Measurements from ENCODE around the gene HNMT.

HNMT gene

GRCh38 chr2:138000009-138000408, 35.7 kb downstream of the HNMT start:
- no peaks in the 10 kb centered on the region for H3K4me1 ChIP-seq (ENCODE audit: control insufficient read depth, insufficient read depth, low read length)
- H3K9me3 ChIP-seq (ENCODE audit: control insufficient read depth, insufficient read depth, low read length) = no peaks in the 10 kb centered on the region
- H3K4me3 ChIP-seq (ENCODE audit: low read depth, low read length) = no peak overlapping the region
- H3K36me3 ChIP-seq (ENCODE audit: control insufficient read depth, insufficient read depth, low read length) = no peaks in the 10 kb centered on the region
- H3K27me3 ChIP-seq (ENCODE audit: control insufficient read depth, insufficient read depth, low read length) = no peaks in the 10 kb centered on the region
- H3K9ac ChIP-seq (ENCODE audit: low read depth, low read length) = no peak overlapping the region

GRCh38 chr2:138000796-138001195, 36.5 kb downstream of the HNMT start:
- Histone ChIP-seq H3K4me1 (ENCODE audit: control insufficient read depth, insufficient read depth, low read length) (no peaks in the 10 kb centered on the region), H3K9me3 (ENCODE audit: control insufficient read depth, insufficient read depth, low read length) (no peaks in the 10 kb centered on the region), H3K36me3 (ENCODE audit: control insufficient read depth, insufficient read depth, low read length) (no peaks in the 10 kb centered on the region), H3K9ac (ENCODE audit: low read depth, low read length) (no peak overlapping the region), H3K4me3 (ENCODE audit: low read depth, low read length) (no peak overlapping the region), H3K27me3 (ENCODE audit: control insufficient read depth, insufficient read depth, low read length) (no peaks in the 10 kb centered on the region)

DNA sequence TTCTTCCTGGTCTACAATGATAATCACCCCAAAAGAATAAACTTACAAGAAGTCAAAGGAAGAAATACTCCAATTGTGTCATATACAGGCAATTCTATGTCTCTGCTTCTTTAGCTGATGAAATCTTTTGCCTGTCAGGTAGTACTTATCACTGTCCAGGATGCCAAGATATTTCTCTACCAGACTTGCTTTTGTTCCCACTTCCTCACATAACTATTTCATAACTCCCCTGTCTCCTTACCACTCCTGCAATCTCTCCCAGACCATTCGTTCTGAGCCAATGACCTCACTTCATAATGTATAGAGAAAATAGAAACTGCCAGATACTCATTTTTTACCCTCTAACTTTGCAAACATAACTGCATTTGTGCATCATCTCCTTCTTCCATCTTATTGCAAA, 39.1 kb downstream of the HNMT start:
- no peaks in the 10 kb centered on the region for H3K9me3 ChIP-seq (ENCODE audit: control insufficient read depth, insufficient read depth, low read length)
- H3K4me3 ChIP-seq (ENCODE audit: low read depth, low read length) = no peak overlapping the region
- H3K4me1 ChIP-seq (ENCODE audit: control insufficient read depth, insufficient read depth, low read length) = no peaks in the 10 kb centered on the region
- no peak overlapping the region for H3K9ac ChIP-seq (ENCODE audit: low read depth, low read length)
- H3K36me3 ChIP-seq (ENCODE audit: control insufficient read depth, insufficient read depth, low read length) = no peaks in the 10 kb centered on the region
- no peaks in the 10 kb centered on the region for H3K27me3 ChIP-seq (ENCODE audit: control insufficient read depth, insufficient read depth, low read length)

- H3K9me3 ChIP-seq (ENCODE audit: control insufficient read depth, insufficient read depth, low read length) = no peaks in the 10 kb centered on the region
- no peak overlapping the region for H3K9ac ChIP-seq (ENCODE audit: low read depth, low read length)
- H3K4me1 ChIP-seq (ENCODE audit: control insufficient read depth, insufficient read depth, low read length) = no peaks in the 10 kb centered on the region
- no peaks in the 10 kb centered on the region for H3K27me3 ChIP-seq (ENCODE audit: control insufficient read depth, insufficient read depth, low read length)
- H3K36me3 ChIP-seq (ENCODE audit: control insufficient read depth, insufficient read depth, low read length) = no peaks in the 10 kb centered on the region
- H3K4me3 ChIP-seq (ENCODE audit: low read depth, low read length) = no peak overlapping the region
Observed at GRCh38 chr2:138007431-138007830, 43.2 kb downstream of the HNMT start.

DNA sequence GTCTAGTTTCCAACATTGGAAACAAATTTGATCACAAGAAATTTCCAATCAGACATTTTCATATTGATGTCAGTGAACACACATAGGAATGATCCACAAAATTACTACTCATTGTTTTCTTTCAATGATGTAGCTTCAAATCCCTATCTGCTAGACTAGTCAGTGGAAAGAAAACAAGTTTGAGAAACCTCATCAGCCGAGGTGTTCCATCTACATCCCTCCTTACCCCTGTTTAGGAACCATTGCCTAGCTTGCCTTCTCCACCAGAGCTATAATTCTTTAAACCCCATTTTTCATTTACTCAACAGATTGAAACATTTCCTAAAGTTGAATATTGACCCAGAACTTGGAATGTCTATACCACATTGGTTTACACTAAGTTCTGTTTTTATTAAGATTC, 45.3 kb downstream of the HNMT start:
- no peaks in the 10 kb centered on the region for H3K4me1 ChIP-seq (ENCODE audit: control insufficient read depth, insufficient read depth, low read length)
- H3K4me3 ChIP-seq (ENCODE audit: low read depth, low read length) = no peak overlapping the region
- no peaks in the 10 kb centered on the region for H3K27me3 ChIP-seq (ENCODE audit: control insufficient read depth, insufficient read depth, low read length)
- no peaks in the 10 kb centered on the region for H3K36me3 ChIP-seq (ENCODE audit: control insufficient read depth, insufficient read depth, low read length)
- no peak overlapping the region for H3K9ac ChIP-seq (ENCODE audit: low read depth, low read length)
- no peaks in the 10 kb centered on the region for H3K9me3 ChIP-seq (ENCODE audit: control insufficient read depth, insufficient read depth, low read length)

DNA sequence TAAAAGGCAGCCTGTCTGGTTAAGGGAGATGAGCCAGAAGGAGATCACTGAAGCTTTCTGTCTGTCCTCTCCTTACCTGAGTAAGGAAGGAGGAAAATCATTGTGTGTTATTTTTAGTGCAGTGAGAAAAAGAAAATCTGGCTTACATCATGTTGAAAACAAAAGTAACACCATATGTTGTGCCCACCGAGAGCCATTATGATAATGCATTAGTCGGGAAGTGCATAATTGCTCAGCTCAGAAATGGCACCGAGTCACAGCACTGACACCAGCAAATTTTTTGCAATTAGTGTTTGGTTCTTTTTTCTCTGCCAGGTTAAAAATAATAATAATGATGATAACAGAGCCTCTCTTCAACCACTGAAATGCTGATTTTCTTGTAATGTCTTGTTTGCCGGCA, 46.6 kb downstream of the HNMT start:
- Histone ChIP-seq H3K9ac (ENCODE audit: low read depth, low read length) (no peak overlapping the region), H3K4me3 (ENCODE audit: low read depth, low read length) (no peak overlapping the region), H3K9me3 (ENCODE audit: control insufficient read depth, insufficient read depth, low read length) (no peaks in the 10 kb centered on the region), H3K4me1 (ENCODE audit: control insufficient read depth, insufficient read depth, low read length) (no peaks in the 10 kb centered on the region), H3K27me3 (ENCODE audit: control insufficient read depth, insufficient read depth, low read length) (no peaks in the 10 kb centered on the region), H3K36me3 (ENCODE audit: control insufficient read depth, insufficient read depth, low read length) (no peaks in the 10 kb centered on the region)

- H3K4me1 ChIP-seq (ENCODE audit: control insufficient read depth, insufficient read depth, low read length) = no peaks in the 10 kb centered on the region
- H3K27me3 ChIP-seq (ENCODE audit: control insufficient read depth, insufficient read depth, low read length) = no peaks in the 10 kb centered on the region
- no peaks in the 10 kb centered on the region for H3K36me3 ChIP-seq (ENCODE audit: control insufficient read depth, insufficient read depth, low read length)
- no peak overlapping the region for H3K4me3 ChIP-seq (ENCODE audit: low read depth, low read length)
- H3K9ac ChIP-seq (ENCODE audit: low read depth, low read length) = no peak overlapping the region
- no peaks in the 10 kb centered on the region for H3K9me3 ChIP-seq (ENCODE audit: control insufficient read depth, insufficient read depth, low read length)
Observed at GRCh38 chr2:138012082-138012481, 47.8 kb downstream of the HNMT start.

- Histone ChIP-seq H3K4me1 (ENCODE audit: control insufficient read depth, insufficient read depth, low read length) (no peaks in the 10 kb centered on the region), H3K9ac (ENCODE audit: low read depth, low read length) (no peak overlapping the region), H3K36me3 (ENCODE audit: control insufficient read depth, insufficient read depth, low read length) (no peaks in the 10 kb centered on the region), H3K9me3 (ENCODE audit: control insufficient read depth, insufficient read depth, low read length) (no peaks in the 10 kb centered on the region), H3K4me3 (ENCODE audit: low read depth, low read length) (no peak overlapping the region), H3K27me3 (ENCODE audit: control insufficient read depth, insufficient read depth, low read length) (no peaks in the 10 kb centered on the region)
Observed at GRCh38 chr2:138012968-138013367, 48.7 kb downstream of the HNMT start.

DNA sequence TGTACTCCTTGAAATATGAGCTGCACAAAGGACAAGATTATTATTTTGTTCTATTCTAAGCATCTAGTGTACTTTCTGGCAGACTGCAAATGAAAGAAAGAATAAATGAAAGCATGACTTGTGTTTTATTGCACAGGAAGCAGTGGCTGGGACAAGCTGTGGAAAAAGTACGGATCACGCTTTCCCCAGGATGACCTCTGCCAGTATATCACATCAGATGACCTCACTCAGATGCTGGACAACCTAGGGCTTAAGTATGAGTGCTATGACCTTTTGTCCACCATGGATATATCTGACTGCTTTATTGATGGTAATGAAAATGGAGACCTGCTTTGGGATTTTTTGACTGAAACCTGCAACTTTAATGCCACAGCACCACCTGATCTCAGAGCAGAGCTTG, 49.4 kb downstream of the HNMT start:
- no peaks in the 10 kb centered on the region for H3K9me3 ChIP-seq (ENCODE audit: control insufficient read depth, insufficient read depth, low read length)
- H3K4me3 ChIP-seq (ENCODE audit: low read depth, low read length) = no peak overlapping the region
- no peaks in the 10 kb centered on the region for H3K27me3 ChIP-seq (ENCODE audit: control insufficient read depth, insufficient read depth, low read length)
- no peaks in the 10 kb centered on the region for H3K4me1 ChIP-seq (ENCODE audit: control insufficient read depth, insufficient read depth, low read length)
- H3K36me3 ChIP-seq (ENCODE audit: control insufficient read depth, insufficient read depth, low read length) = no peaks in the 10 kb centered on the region
- no peak overlapping the region for H3K9ac ChIP-seq (ENCODE audit: low read depth, low read length)

DNA sequence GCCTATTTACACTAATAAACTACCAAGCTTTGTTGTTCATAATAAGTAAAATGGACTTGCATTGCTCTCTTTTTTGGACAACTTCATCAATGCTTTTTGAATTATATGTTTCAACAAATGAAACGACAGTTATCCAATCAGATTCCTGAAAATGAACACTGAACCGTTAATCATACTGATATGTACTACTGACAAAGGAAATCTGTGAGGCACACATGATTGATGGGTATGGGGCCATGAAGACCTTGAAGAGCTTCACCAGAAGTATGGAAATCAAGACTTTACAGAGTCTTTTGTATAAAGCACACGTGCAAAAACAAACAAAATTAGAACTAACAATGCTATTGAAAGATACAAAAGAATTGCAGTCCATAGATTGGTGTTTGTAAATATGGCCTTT, 51.2 kb downstream of the HNMT start:
- Histone ChIP-seq H3K4me1 (ENCODE audit: control insufficient read depth, insufficient read depth, low read length) (no peaks in the 10 kb centered on the region), H3K4me3 (ENCODE audit: low read depth, low read length) (no peak overlapping the region), H3K9ac (ENCODE audit: low read depth, low read length) (no peak overlapping the region), H3K9me3 (ENCODE audit: control insufficient read depth, insufficient read depth, low read length) (no peaks in the 10 kb centered on the region), H3K36me3 (ENCODE audit: control insufficient read depth, insufficient read depth, low read length) (no peaks in the 10 kb centered on the region), H3K27me3 (ENCODE audit: control insufficient read depth, insufficient read depth, low read length) (no peaks in the 10 kb centered on the region)

DNA sequence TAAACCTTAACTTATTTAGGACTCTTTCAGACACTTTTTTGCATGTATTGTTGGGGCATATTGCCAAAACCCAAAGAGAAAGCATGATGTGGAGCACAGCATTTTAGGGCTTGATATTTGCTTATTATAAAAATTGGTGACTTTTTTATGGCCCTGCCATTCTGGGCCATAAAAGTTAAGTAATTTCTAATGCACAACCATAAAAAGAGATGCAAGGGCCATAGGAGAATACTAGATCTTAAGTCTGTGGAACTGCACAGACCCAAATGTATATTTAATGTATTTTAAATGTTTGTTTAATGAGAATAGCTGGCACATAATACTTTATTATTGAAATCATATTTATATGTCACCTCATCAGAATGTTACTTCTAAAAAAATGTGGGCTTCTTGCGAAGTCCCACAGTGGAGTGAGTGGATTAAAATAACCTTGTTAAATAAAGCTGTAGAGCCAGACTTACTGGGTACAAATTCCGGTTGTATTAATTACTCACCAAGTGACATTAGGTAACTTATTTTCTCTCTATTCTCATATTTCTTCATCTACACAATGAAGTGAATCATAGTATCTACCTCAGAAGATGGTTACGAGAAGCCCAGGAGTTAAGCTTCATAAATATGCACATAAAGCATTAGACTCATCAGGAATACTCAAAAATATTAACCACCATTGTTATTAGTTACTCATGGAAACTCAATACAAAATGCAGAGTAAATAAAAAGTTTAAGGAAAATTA, 52.2 kb downstream of the HNMT start:
- no peaks in the 10 kb centered on the region for H3K27me3 ChIP-seq (ENCODE audit: control insufficient read depth, insufficient read depth, low read length)
- H3K9ac ChIP-seq (ENCODE audit: low read depth, low read length) = no peak overlapping the region
- no peaks in the 10 kb centered on the region for H3K4me1 ChIP-seq (ENCODE audit: control insufficient read depth, insufficient read depth, low read length)
- no peak overlapping the region for H3K4me3 ChIP-seq (ENCODE audit: low read depth, low read length)
- H3K9me3 ChIP-seq (ENCODE audit: control insufficient read depth, insufficient read depth, low read length) = no peaks in the 10 kb centered on the region
- no peaks in the 10 kb centered on the region for H3K36me3 ChIP-seq (ENCODE audit: control insufficient read depth, insufficient read depth, low read length)

GRCh38 chr2:138017824-138018223, 53.6 kb downstream of the HNMT start:
- Histone ChIP-seq H3K36me3 (ENCODE audit: control insufficient read depth, insufficient read depth, low read length) (no peaks in the 10 kb centered on the region), H3K4me3 (ENCODE audit: low read depth, low read length) (no peak overlapping the region)

More at GRCh38 chr2:138017824-138018223, 53.6 kb downstream of the HNMT start:
- H3K27me3 ChIP-seq (ENCODE audit: control insufficient read depth, insufficient read depth, low read length) = no peaks in the 10 kb centered on the region
- H3K9me3 ChIP-seq (ENCODE audit: control insufficient read depth, insufficient read depth, low read length) = no peaks in the 10 kb centered on the region
- H3K4me1 ChIP-seq (ENCODE audit: control insufficient read depth, insufficient read depth, low read length) = no peaks in the 10 kb centered on the region
- H3K9ac ChIP-seq (ENCODE audit: low read depth, low read length) = no peak overlapping the region
